Measurements from ENCODE around the gene ADSL. TPM values are rescaled to one million over a fixed set of nuclear protein-coding genes. Genes with fewer than 3 reads are reported as not detected.

ADSL gene
- total and polyA plus RNA-seq, 12 donors: 29.3 to 101 (median 53.9) TPM

- H3K27ac ChIP-seq: no peak overlapping the region
- peaks cover 0 to 48% (median 23%) of the 10 kb centered on the region in 9 donors for H3K4me1 ChIP-seq
- intact Hi-C loops (cut with DNase I): no loop called here
- ATAC-seq (no peak), DNase-seq (no peak)
- H3K9me3 ChIP-seq: no peaks in the 10 kb centered on the region
- H3K27me3 ChIP-seq: no peaks in the 10 kb centered on the region
- TF ChIP-seq CTCF (IDR thresholded peaks at IDR 0.05): no peak
- H3K4me3 ChIP-seq: no peak overlapping the region
- WGBS, 2 donors: 96 to 99% methylated on average over 4 of the region's 4 CpGs
- H3K36me3 ChIP-seq: peaks cover 0 to 61% (median 27%) of the 10 kb centered on the region in 9 donors
Observed at GRCh38 chr22:40401532-40401931, 55.2 kb downstream of the ADSL start.

GRCh38 chr22:40401981-40402406, 55.7 kb downstream of the ADSL start:
- DNase-seq: no peak
- H3K9me3 ChIP-seq: no peaks in the 10 kb centered on the region
- intact Hi-C loops (cut with DNase I): no loop called here
- ATAC-seq: no peak
- H3K4me3 ChIP-seq: no peak overlapping the region
- TF ChIP-seq CTCF (IDR thresholded peaks at IDR 0.05): no peak
- peaks cover 0 to 66% (median 27%) of the 10 kb centered on the region in 9 donors for H3K36me3 ChIP-seq
- peaks cover 0 to 44% (median 18%) of the 10 kb centered on the region in 9 donors for H3K4me1 ChIP-seq
- H3K27ac ChIP-seq: no peak overlapping the region
- WGBS, 2 donors: 93 to 99% methylated on average over 8 of the region's 8 CpGs
- no peaks in the 10 kb centered on the region for H3K27me3 ChIP-seq

GRCh38 chr22:40403141-40403540, 56.8 kb downstream of the ADSL start:
- peaks cover 0 to 36% (median 12%) of the 10 kb centered on the region in 9 donors for H3K4me1 ChIP-seq
- no peak overlapping the region for H3K27ac ChIP-seq
- H3K9me3 ChIP-seq: no peaks in the 10 kb centered on the region
- peaks cover 0 to 77% (median 27%) of the 10 kb centered on the region in 9 donors for H3K36me3 ChIP-seq
- H3K4me3 ChIP-seq: no peak overlapping the region
- TF ChIP-seq CTCF (IDR thresholded peaks at IDR 0.05): no peak
- intact Hi-C loops (cut with DNase I): no loop called here
- no peaks in the 10 kb centered on the region for H3K27me3 ChIP-seq
- no peak for ATAC-seq
- 91 to 95% methylated on average over 3 of the region's 3 CpGs for WGBS, 2 donors
- DNase-seq: no peak

GRCh38 chr22:40403651-40404050, 57.4 kb downstream of the ADSL start:
- Histone ChIP-seq H3K27ac (no peak overlapping the region), H3K36me3 (peaks cover 0 to 83% (median 31%) of the 10 kb centered on the region in 9 donors), H3K9me3 (no peaks in the 10 kb centered on the region), H3K4me3 (no peak overlapping the region), H3K4me1 (peaks cover 0 to 36% (median 12%) of the 10 kb centered on the region in 9 donors), H3K27me3 (no peaks in the 10 kb centered on the region)
- WGBS, 2 donors: 91 to 92% methylated on average over 7 of the region's 7 CpGs
- DNase-seq (no peak), ATAC-seq (no peak)
- intact Hi-C loops (cut with DNase I): no loop called here
- no peak for TF ChIP-seq CTCF (IDR thresholded peaks at IDR 0.05)

Data from heart right ventricle (tissue), 16 donors.